ENCODE results near the gene LMOD2. TPM values are rescaled to one million over a fixed set of nuclear protein-coding genes. Genes with fewer than 3 reads are reported as not detected.

The LMOD2 gene
- total RNA-seq, 1 experiment from 2014 or later: not detected

GRCh38 chr7:123658023-123658422 is 2.4 kb downstream of the LMOD2 start:
- Mint-ChIP-seq H3K27ac (ENCODE audit: low read depth, unreplicated experiment) (no peak overlapping the region), H3K9me3 (ENCODE audit: unreplicated experiment) (no peaks in the 10 kb centered on the region), H3K36me3 (ENCODE audit: insufficient read depth, unreplicated experiment) (no peaks in the 10 kb centered on the region), H3K4me3 (ENCODE audit: unreplicated experiment) (no peak overlapping the region), H3K4me1 (ENCODE audit: insufficient read depth, unreplicated experiment) (no peaks in the 10 kb centered on the region), H3K27me3 (ENCODE audit: insufficient read depth, unreplicated experiment) (no peaks in the 10 kb centered on the region)
- intact Hi-C loops (cut with micrococcal nuclease): no loop called here
- no peak for DNase-seq (ENCODE audit: unreplicated experiment)
- POLR2A ChIA-PET: no interaction called here
- no TSS peak for BruUV-seq (replicated peaks)
- no peak for TF ChIP-seq CTCF (IDR thresholded peaks at IDR 0.05; ENCODE audit: unreplicated experiment)
- CTCF ChIA-PET: interaction anchor here (0.6 to 1.6 kb wide), 2 partner anchors 22 to 24 kb away, joined by 3 to 4 read pairs; no protein-coding TSS in a partner anchor

GRCh38 chr7:123660514-123661354 is 5.1 kb downstream of the LMOD2 start:
- Mint-ChIP-seq H3K4me3 (ENCODE audit: unreplicated experiment) (no peak overlapping the region), H3K4me1 (ENCODE audit: insufficient read depth, unreplicated experiment) (no peaks in the 10 kb centered on the region), H3K27ac (ENCODE audit: low read depth, unreplicated experiment) (no peak overlapping the region), H3K9me3 (ENCODE audit: unreplicated experiment) (no peaks in the 10 kb centered on the region), H3K27me3 (ENCODE audit: insufficient read depth, unreplicated experiment) (no peaks in the 10 kb centered on the region), H3K36me3 (ENCODE audit: insufficient read depth, unreplicated experiment) (no peaks in the 10 kb centered on the region)
- POLR2A ChIA-PET: no interaction called here
- TF ChIP-seq CTCF (IDR thresholded peaks at IDR 0.05; ENCODE audit: unreplicated experiment): no peak
- no peak for DNase-seq (ENCODE audit: unreplicated experiment)
- no TSS peak for BruUV-seq (replicated peaks)
- intact Hi-C loops (cut with micrococcal nuclease): no loop called here
- CTCF ChIA-PET: interaction anchor here (0.8 kb wide), 1 partner anchor 9 kb away, joined by 3 read pairs; no protein-coding TSS in a partner anchor

DNA sequence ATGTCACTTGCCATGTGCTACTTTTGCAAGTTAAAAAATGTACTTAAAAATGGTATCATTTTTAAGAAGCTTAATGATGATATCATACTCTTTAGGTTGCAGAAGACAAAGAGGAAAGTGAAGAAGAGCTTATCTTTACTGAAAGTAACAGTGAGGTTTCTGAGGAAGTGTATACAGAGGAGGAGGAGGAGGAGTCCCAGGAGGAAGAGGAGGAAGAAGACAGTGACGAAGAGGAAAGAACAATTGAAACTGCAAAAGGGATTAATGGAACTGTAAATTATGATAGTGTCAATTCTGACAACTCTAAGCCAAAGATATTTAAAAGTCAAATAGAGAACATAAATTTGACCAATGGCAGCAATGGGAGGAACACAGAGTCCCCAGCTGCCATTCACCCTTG is 6.1 kb downstream of the LMOD2 start:
- intact Hi-C loops (cut with micrococcal nuclease): no loop called here
- Mint-ChIP-seq H3K36me3 (ENCODE audit: insufficient read depth, unreplicated experiment) (no peaks in the 10 kb centered on the region), H3K4me3 (ENCODE audit: unreplicated experiment) (no peak overlapping the region), H3K27ac (ENCODE audit: low read depth, unreplicated experiment) (no peak overlapping the region), H3K27me3 (ENCODE audit: insufficient read depth, unreplicated experiment) (no peaks in the 10 kb centered on the region), H3K9me3 (ENCODE audit: unreplicated experiment) (no peaks in the 10 kb centered on the region), H3K4me1 (ENCODE audit: insufficient read depth, unreplicated experiment) (no peaks in the 10 kb centered on the region)
- DNase-seq (ENCODE audit: unreplicated experiment): no peak
- ChIA-PET CTCF (interaction anchor here (0.6 to 0.7 kb wide), 2 partner anchors 23 to 254 kb away, joined by 3 to 8 read pairs; no protein-coding TSS in a partner anchor), POLR2A (interaction anchor here (0.7 kb wide), 1 partner anchor 1191 kb away, joined by 3 read pairs; no protein-coding TSS in a partner anchor)
- BruUV-seq (replicated peaks): no TSS peak
- no peak for TF ChIP-seq CTCF (IDR thresholded peaks at IDR 0.05; ENCODE audit: unreplicated experiment)

- Mint-ChIP-seq H3K9me3 (ENCODE audit: unreplicated experiment) (no peaks in the 10 kb centered on the region), H3K4me1 (ENCODE audit: insufficient read depth, unreplicated experiment) (no peaks in the 10 kb centered on the region), H3K36me3 (ENCODE audit: insufficient read depth, unreplicated experiment) (no peaks in the 10 kb centered on the region), H3K27ac (ENCODE audit: low read depth, unreplicated experiment) (no peak overlapping the region), H3K27me3 (ENCODE audit: insufficient read depth, unreplicated experiment) (no peaks in the 10 kb centered on the region), H3K4me3 (ENCODE audit: unreplicated experiment) (no peak overlapping the region)
- POLR2A ChIA-PET: interaction anchor here (0.7 to 1.3 kb wide), 2 partner anchors 13 to 87 kb away, joined by 3 to 4 read pairs; partner anchors contain the start of gene WASL
- CTCF ChIA-PET: interaction anchor here (0.7 kb wide), 2 partner anchors 11 to 253 kb away, joined by 5 to 8 read pairs; no protein-coding TSS in a partner anchor
- TF ChIP-seq CTCF (IDR thresholded peaks at IDR 0.05; ENCODE audit: unreplicated experiment): no peak
- no peak for DNase-seq (ENCODE audit: unreplicated experiment)
- intact Hi-C loops (cut with micrococcal nuclease): no loop called here
- BruUV-seq (replicated peaks): no TSS peak
Observed at GRCh38 chr7:123662293-123662692, 6.6 kb downstream of the LMOD2 start.

Measured in MCF 10A (cell line).